Gastrocnemius medialis (tissue), 4 donors: ENCODE results near the gene MUC5B. TPM values are rescaled to one million over a fixed set of nuclear protein-coding genes. Genes with fewer than 3 reads are reported as not detected.

Experiments
- ATAC-seq, 2 donors: fragments of 150-250 bp; one replicate each; pipeline ENCODE4 v1.9.1; 2016
- DNase-seq, 2 donors: peaks; one replicate each; pipeline ENCODE4 v3.0.0-alpha.2; 2019
- H3K27ac ChIP-seq, 4 donors: fragments of 200-600 bp; sonication (generic); 1 replicate in 1 of 4; 2 replicates in 3 of 4; pipeline ENCODE4 v1.5.1; 2016 to 2018; ENCODE audit warnings: mild to moderate bottlenecking in 2 of 4, moderate library complexity in 1 of 4
- H3K27me3 ChIP-seq, 3 donors: fragments of 200-600 bp; sonication (generic) in 2 of 3; 1 replicate in 1 of 3; 2 replicates in 2 of 3; pipeline versions ENCODE4 v1.5.1 to v1.6.0; 2016 to 2019; ENCODE audit warnings: mild to moderate bottlenecking in 1 of 3, moderate library complexity in 1 of 3
- H3K36me3 ChIP-seq, 2 donors: fragments of 200-600 bp; sonication (generic) in 1 of 2; one replicate each; pipeline ENCODE4 v1.5.1; 2017 to 2018
- H3K4me1 ChIP-seq, 2 donors: fragments of 200-600 bp; sonication (generic) in 1 of 2; one replicate each; pipeline ENCODE4 v1.5.1; 2016 to 2017; ENCODE audit warnings: mild to moderate bottlenecking in 2 of 2
- H3K4me3 ChIP-seq, 4 donors: fragments of 200-600 bp; sonication (generic) in 3 of 4; 1 replicate in 1 of 4; 2 replicates in 3 of 4; pipeline ENCODE4 v1.5.1; 2016 to 2019; ENCODE audit warnings: mild to moderate bottlenecking in 2 of 4
- H3K9me3 ChIP-seq, 3 donors: fragments of 200-600 bp; sonication (generic) in 2 of 3; 1 replicate in 1 of 3; 2 replicates in 2 of 3; pipeline ENCODE4 v1.5.1; 2016 to 2019
- POLR2A ChIP-seq, 2 donors: fragments of 450-650 bp; IDR thresholded peaks; one replicate each; pipeline ENCODE4 v1.6.1; 2017; ENCODE audit warnings: antibody characterized with exemption in 2 of 2, mild to moderate bottlenecking in 2 of 2, moderate library complexity in 2 of 2
- in situ Hi-C, 4 donors: fragments of 200-750 bp; cut with MboI; loops; one replicate each; pipeline versions ENCODE4 v1.15.0 to v1.8.0; 2017; ENCODE audit warnings: low sequenced_read_pairs in 4 of 4
- intact Hi-C: fragments of 100-400 bp; cut with DNase I; formaldehyde crosslinking; loops from one replicate; pipeline ENCODE4 v1.15.1; 2023; ENCODE audit warnings: low total_unique reads
- total RNA-seq, 4 donors: library from RNA; depleted of rRNA; stranded (reverse); fragments of >200 nt; gene quantifications; one replicate each; pipeline versions ENCODE4 v1.1.0 to v1.2.3, GENCODE V29; 2016
- TF ChIP-seq, protein P1 (sequence below), 5 experiments: fragments of 450-650 bp in 3 of 5; fragments of 200-600 bp in 2 of 5; sonication (generic) in 2 of 5; IDR thresholded peaks in 4 of 5; conservative IDR thresholded peaks in 1 of 5; 1 replicate in 4 of 5; 2 replicates in 1 of 5; pipeline ENCODE4 v1.5.1; 2016 to 2019; ENCODE audit warnings: antibody characterized with exemption in 5 of 5, mild to moderate bottlenecking in 3 of 5, moderate library complexity in 3 of 5

MUC5B gene
- total RNA-seq, 4 donors from 2014 or later = 0.17 TPM; not detected in 3

DNA sequence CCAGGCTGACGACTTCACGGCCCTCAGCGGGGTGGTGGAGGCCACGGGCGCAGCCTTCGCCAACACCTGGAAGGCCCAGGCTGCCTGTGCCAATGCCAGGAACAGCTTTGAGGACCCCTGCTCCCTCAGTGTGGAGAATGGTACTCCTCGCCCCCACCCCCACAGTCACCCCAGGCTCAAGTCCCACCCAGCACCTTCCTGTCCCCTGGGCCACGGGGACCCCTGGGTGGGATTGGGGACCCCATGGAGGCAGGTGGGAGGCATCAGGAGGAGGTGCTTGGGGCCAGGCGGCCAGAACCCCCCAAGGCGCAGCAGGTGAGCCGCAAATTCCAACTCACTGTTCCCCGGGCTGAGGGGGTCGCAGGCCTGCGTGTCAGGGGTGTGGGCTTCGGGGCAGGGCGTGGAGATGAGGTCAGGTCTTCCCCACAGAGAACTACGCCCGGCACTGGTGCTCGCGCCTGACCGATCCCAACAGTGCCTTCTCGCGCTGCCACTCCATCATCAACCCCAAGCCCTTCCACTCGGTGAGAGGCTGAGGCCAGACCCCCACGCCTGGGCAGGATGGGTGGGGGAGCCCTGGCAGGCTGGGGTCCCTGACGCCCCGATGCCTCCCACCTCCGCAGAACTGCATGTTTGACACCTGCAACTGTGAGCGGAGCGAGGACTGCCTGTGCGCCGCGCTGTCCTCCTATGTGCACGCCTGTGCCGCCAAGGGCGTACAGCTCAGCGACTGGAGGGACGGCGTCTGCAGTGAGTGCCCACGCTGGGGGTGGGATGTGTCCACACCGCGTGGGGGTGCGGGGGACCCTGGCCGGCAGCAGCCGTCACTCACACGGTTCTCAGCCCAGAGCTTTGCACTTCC is 9.4 kb downstream of the MUC5B start:
- Histone ChIP-seq H3K9me3 (no peaks in the 10 kb centered on the region), H3K36me3 (no peaks in the 10 kb centered on the region), H3K27me3 (peaks cover 3 to 24% (median 8%) of the 10 kb centered on the region in 3 donors), H3K27ac (no peak overlapping the region), H3K4me3 (no peak overlapping the region), H3K4me1 (no peaks in the 10 kb centered on the region)
- intact Hi-C loops = no loop called here
- no peak for ATAC-seq
- in situ Hi-C loops = no loop called here
- no peak for TF ChIP-seq POLR2A (IDR thresholded peaks at IDR 0.05)
- TF ChIP-seq, protein P1, sequence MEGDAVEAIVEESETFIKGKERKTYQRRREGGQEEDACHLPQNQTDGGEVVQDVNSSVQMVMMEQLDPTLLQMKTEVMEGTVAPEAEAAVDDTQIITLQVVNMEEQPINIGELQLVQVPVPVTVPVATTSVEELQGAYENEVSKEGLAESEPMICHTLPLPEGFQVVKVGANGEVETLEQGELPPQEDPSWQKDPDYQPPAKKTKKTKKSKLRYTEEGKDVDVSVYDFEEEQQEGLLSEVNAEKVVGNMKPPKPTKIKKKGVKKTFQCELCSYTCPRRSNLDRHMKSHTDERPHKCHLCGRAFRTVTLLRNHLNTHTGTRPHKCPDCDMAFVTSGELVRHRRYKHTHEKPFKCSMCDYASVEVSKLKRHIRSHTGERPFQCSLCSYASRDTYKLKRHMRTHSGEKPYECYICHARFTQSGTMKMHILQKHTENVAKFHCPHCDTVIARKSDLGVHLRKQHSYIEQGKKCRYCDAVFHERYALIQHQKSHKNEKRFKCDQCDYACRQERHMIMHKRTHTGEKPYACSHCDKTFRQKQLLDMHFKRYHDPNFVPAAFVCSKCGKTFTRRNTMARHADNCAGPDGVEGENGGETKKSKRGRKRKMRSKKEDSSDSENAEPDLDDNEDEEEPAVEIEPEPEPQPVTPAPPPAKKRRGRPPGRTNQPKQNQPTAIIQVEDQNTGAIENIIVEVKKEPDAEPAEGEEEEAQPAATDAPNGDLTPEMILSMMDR (IDR thresholded peaks at IDR 0.05 in 4 of 5, conservative IDR thresholded peaks at IDR 0.05 in 1 of 5) = no peak
- DNase-seq = no peak

DNA sequence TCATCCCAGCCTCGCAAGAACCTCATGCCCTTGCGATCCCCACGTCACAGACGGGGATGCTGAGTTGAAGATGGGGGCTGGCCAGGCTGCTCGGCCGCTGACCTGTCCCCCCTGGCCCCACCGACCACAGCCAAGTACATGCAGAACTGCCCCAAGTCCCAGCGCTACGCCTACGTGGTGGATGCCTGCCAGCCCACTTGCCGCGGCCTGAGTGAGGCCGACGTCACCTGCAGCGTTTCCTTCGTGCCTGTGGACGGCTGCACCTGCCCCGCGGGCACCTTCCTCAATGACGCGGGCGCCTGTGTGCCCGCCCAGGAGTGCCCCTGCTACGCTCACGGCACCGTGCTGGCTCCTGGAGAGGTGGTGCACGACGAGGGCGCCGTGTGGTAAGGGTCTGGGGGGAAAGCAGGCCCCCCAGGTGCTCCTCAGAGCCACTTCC is 10.0 kb downstream of the MUC5B start:
- Histone ChIP-seq H3K27me3 (peaks cover 3 to 24% (median 6%) of the 10 kb centered on the region in 3 donors), H3K9me3 (no peaks in the 10 kb centered on the region), H3K27ac (no peak overlapping the region), H3K36me3 (no peaks in the 10 kb centered on the region), H3K4me3 (no peak overlapping the region), H3K4me1 (no peaks in the 10 kb centered on the region)
- DNase-seq = no peak
- TF ChIP-seq, protein P1 (IDR thresholded peaks at IDR 0.05 in 4 of 5, conservative IDR thresholded peaks at IDR 0.05 in 1 of 5) = no peak
- no peak for TF ChIP-seq POLR2A (IDR thresholded peaks at IDR 0.05)
- no peak for ATAC-seq
- in situ Hi-C loops (no loop called here), intact Hi-C loops (no loop called here)

DNA sequence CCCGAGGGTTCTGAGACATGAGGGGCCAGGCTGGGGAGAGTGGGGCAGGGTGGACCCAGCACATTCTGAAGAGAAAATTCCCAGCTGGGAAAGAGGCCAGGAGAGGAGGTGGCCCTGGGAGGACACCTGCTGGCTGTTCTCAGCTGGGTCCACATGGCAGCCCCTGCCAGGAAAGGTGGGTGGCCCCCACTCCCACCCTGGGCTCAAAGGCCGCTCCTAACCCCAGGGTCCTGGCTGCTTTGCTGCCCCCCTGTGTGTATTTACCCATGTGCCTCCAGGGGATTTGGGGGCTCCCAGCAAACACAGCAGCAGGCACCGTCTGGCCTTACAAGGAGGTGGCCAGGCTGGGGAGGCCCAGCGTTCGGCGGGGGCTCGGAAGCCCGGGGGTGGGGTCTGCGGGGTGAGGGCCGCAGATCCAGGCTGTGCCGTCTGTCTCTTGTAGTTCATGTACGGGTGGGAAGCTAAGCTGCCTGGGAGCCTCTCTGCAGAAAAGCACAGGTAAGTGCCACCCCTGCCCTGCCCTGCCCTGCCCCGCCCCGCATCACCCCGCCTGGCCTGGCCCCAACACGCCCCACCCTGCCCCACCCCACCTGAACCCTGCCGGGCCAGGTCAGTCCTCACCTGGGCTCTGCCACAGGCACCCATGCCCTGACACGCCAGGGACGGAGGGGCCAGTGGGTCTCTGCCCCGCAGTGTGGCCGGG is 10.6 kb downstream of the MUC5B start:
- Histone ChIP-seq H3K27me3 (peaks cover 3 to 24% (median 6%) of the 10 kb centered on the region in 3 donors), H3K27ac (no peak overlapping the region), H3K4me3 (no peak overlapping the region), H3K9me3 (no peaks in the 10 kb centered on the region), H3K36me3 (no peaks in the 10 kb centered on the region), H3K4me1 (no peaks in the 10 kb centered on the region)
- no peak for DNase-seq
- no peak for TF ChIP-seq POLR2A (IDR thresholded peaks at IDR 0.05)
- TF ChIP-seq, protein P1 (IDR thresholded peaks at IDR 0.05 in 4 of 5, conservative IDR thresholded peaks at IDR 0.05 in 1 of 5) = no peak
- in situ Hi-C loops (no loop called here), intact Hi-C loops (no loop called here)
- ATAC-seq = no peak

DNA sequence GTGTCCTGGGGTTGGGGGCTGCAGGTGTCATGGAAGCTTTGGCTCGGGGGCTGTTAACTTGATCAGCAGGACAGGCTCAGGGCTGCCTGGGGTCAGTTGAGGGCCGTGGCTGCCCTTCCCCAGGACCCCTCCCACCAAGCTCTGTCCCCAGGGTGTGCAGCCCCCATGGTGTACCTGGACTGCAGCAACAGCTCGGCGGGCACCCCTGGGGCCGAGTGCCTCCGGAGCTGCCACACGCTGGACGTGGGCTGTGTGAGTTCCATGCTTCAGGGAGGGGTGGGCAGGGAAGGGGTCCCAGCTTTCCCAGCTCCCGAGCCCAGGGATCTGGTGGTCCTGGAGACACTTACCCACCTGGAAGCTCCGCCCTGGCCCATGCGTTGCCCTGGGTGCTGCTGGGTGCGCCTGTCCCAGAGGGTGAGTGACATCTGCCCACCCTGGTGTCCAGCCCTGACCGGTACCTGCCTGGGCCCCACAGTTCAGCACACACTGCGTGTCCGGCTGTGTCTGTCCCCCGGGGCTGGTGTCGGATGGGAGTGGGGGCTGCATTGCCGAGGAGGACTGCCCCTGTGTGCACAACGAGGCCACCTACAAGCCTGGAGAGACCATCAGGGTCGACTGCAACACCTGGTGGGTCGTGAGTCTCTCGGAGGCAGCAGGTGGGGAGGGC is 11.3 kb downstream of the MUC5B start:
- Histone ChIP-seq H3K9me3 (no peaks in the 10 kb centered on the region), H3K27me3 (peaks cover 2 to 21% (median 6%) of the 10 kb centered on the region in 3 donors), H3K27ac (no peak overlapping the region), H3K4me1 (no peaks in the 10 kb centered on the region), H3K4me3 (no peak overlapping the region), H3K36me3 (no peaks in the 10 kb centered on the region)
- in situ Hi-C loops (no loop called here), intact Hi-C loops (no loop called here)
- DNase-seq = no peak
- ATAC-seq = no peak
- TF ChIP-seq, protein P1 (IDR thresholded peaks at IDR 0.05 in 4 of 5, conservative IDR thresholded peaks at IDR 0.05 in 1 of 5) = no peak
- TF ChIP-seq POLR2A (IDR thresholded peaks at IDR 0.05) = no peak
